GM10847 (cell line): ENCODE results near the gene GDPD5.

Source experiments
- POLR2A ChIP-seq: IDR thresholded peaks from 2 replicates; pipeline ENCODE4 v1.6.1; 2011; ENCODE audit not compliant: insufficient read length; ENCODE audit errors: extremely low read depth

The GDPD5 gene

GRCh38 chr11:75478783-75479596, 46.8 kb downstream of the GDPD5 start:
- TF ChIP-seq POLR2A: no peak

- no peak for TF ChIP-seq POLR2A
Observed at GRCh38 chr11:75477614-75477935, 48.2 kb downstream of the GDPD5 start.

- TF ChIP-seq POLR2A: no peak
Observed at GRCh38 chr11:75476739-75477613, 48.8 kb downstream of the GDPD5 start.

GRCh38 chr11:75475767-75476650, 49.7 kb downstream of the GDPD5 start:
- TF ChIP-seq POLR2A: no peak

GRCh38 chr11:75474878-75475766, 50.6 kb downstream of the GDPD5 start:
- no peak for TF ChIP-seq POLR2A

GRCh38 chr11:75474240-75474639, 51.5 kb downstream of the GDPD5 start:
- no peak for TF ChIP-seq POLR2A

- no peak for TF ChIP-seq POLR2A
Observed at GRCh38 chr11:75473684-75474083, 52.1 kb downstream of the GDPD5 start.

GRCh38 chr11:75472081-75472732, 53.5 kb downstream of the GDPD5 start:
- no peak for TF ChIP-seq POLR2A

GRCh38 chr11:75471176-75471973, 54.4 kb downstream of the GDPD5 start:
- TF ChIP-seq POLR2A: no peak

GRCh38 chr11:75470476-75471080, 55.2 kb downstream of the GDPD5 start:
- no peak for TF ChIP-seq POLR2A

- no peak for TF ChIP-seq POLR2A
Observed at GRCh38 chr11:75469785-75470405, 55.8 kb downstream of the GDPD5 start.
